Measurements from ENCODE around the gene MKRN3. TPM values are rescaled to one million over a fixed set of nuclear protein-coding genes. Genes with fewer than 3 reads are reported as not detected.
A peak's percentile ranks its signal among the peaks of the same experiment; 100 is the strongest.

MKRN3 gene
- total RNA-seq, 1 donor from 2014 or later: not detected

GRCh38 chr15:23548071-23548470 lies 17.4 kb upstream of the MKRN3 start:
- DNase-seq (ENCODE audit: extremely low spot score in 2 of 2): no peak
- intact Hi-C loops (cut with DNase I): no loop called here
- TF ChIP-seq POLR2AphosphoS5 (IDR thresholded peaks at IDR 0.05; ENCODE audit: insufficient read depth in 1 of 2, low read depth in 1 of 2) (no peak), CTCF (IDR thresholded peaks at IDR 0.05) (no peak), POLR2A (IDR thresholded peaks at IDR 0.05) (no peak)
- Histone ChIP-seq H3K27ac (no peak overlapping the region), H3K27me3 (no peaks in the 10 kb centered on the region), H3K36me3 (no peaks in the 10 kb centered on the region), H3K9me3 (no peaks in the 10 kb centered on the region), H3K4me1 (no peaks in the 10 kb centered on the region), H3K4me3 (no peak overlapping the region)

GRCh38 chr15:23561914-23562313 lies 3.6 kb upstream of the MKRN3 start:
- Histone ChIP-seq H3K4me3 (no peak overlapping the region), H3K4me1 (no peaks in the 10 kb centered on the region), H3K9me3 (no peaks in the 10 kb centered on the region), H3K36me3 (no peaks in the 10 kb centered on the region), H3K27ac (no peak overlapping the region), H3K27me3 (no peaks in the 10 kb centered on the region)
- DNase-seq (ENCODE audit: extremely low spot score in 2 of 2): no peak
- TF ChIP-seq POLR2AphosphoS5 (IDR thresholded peaks at IDR 0.05; ENCODE audit: insufficient read depth in 1 of 2, low read depth in 1 of 2) (no peak), CTCF (IDR thresholded peaks at IDR 0.05) (no peak), POLR2A (IDR thresholded peaks at IDR 0.05) (no peak)
- intact Hi-C loops (cut with DNase I): no loop called here

GRCh38 chr15:23564821-23565394 lies 566 bp upstream of the MKRN3 start:
- intact Hi-C loops (cut with DNase I): no loop called here
- no peaks in the 10 kb centered on the region for H3K9me3 ChIP-seq
- no peak overlapping the region for H3K4me3 ChIP-seq
- no peaks in the 10 kb centered on the region for H3K36me3 ChIP-seq
- H3K27ac ChIP-seq: no peak overlapping the region
- TF ChIP-seq POLR2A (IDR thresholded peaks at IDR 0.05): no peak
- TF ChIP-seq CTCF (IDR thresholded peaks at IDR 0.05): no peak
- no peak for TF ChIP-seq POLR2AphosphoS5 (IDR thresholded peaks at IDR 0.05; ENCODE audit: insufficient read depth in 1 of 2, low read depth in 1 of 2)
- no peak for DNase-seq (ENCODE audit: extremely low spot score in 2 of 2)
- no peaks in the 10 kb centered on the region for H3K4me1 ChIP-seq
- no peaks in the 10 kb centered on the region for H3K27me3 ChIP-seq

- no peak for DNase-seq (ENCODE audit: extremely low spot score in 2 of 2)
- TF ChIP-seq CTCF (IDR thresholded peaks at IDR 0.05): no peak
- TF ChIP-seq POLR2AphosphoS5 (IDR thresholded peaks at IDR 0.05; ENCODE audit: insufficient read depth in 1 of 2, low read depth in 1 of 2): no peak
- no peak for TF ChIP-seq POLR2A (IDR thresholded peaks at IDR 0.05)
- H3K4me3 ChIP-seq: peak overlapping the region in 1 of 2 donors; percentile 20
- H3K4me1 ChIP-seq: no peaks in the 10 kb centered on the region
- no peaks in the 10 kb centered on the region for H3K9me3 ChIP-seq
- no peaks in the 10 kb centered on the region for H3K27me3 ChIP-seq
- intact Hi-C loops (cut with DNase I): no loop called here
- H3K36me3 ChIP-seq: no peaks in the 10 kb centered on the region
- no peak overlapping the region for H3K27ac ChIP-seq
Measured at GRCh38 chr15:23566071-23566554, 639 bp downstream of the MKRN3 start.

GRCh38 chr15:23566651-23567050 lies 1.2 kb downstream of the MKRN3 start:
- no peaks in the 10 kb centered on the region for H3K27me3 ChIP-seq
- H3K27ac ChIP-seq: no peak overlapping the region
- H3K36me3 ChIP-seq: no peaks in the 10 kb centered on the region
- intact Hi-C loops (cut with DNase I): no loop called here
- no peaks in the 10 kb centered on the region for H3K9me3 ChIP-seq
- no peak for TF ChIP-seq POLR2AphosphoS5 (IDR thresholded peaks at IDR 0.05; ENCODE audit: insufficient read depth in 1 of 2, low read depth in 1 of 2)
- no peak for TF ChIP-seq CTCF (IDR thresholded peaks at IDR 0.05)
- TF ChIP-seq POLR2A (IDR thresholded peaks at IDR 0.05): no peak
- no peaks in the 10 kb centered on the region for H3K4me1 ChIP-seq
- H3K4me3 ChIP-seq: no peak overlapping the region
- no peak for DNase-seq (ENCODE audit: extremely low spot score in 2 of 2)
